IPS DF 6.9 (cell line): ENCODE results near the gene SLC7A4.

Experiments
- DNase-seq: peaks from one replicate; pipeline ENCODE4 v3.0.0-alpha.2; 2013; ENCODE audit warnings: low read depth, low spot score
- H3K27ac ChIP-seq: one replicate; pipeline ENCODE4 v1.5.1; 2013; ENCODE audit warnings: low read length, control low read depth
- H3K27me3 ChIP-seq: 2 replicates; pipeline ENCODE4 v1.6.1; 2013; ENCODE audit warnings: mild to moderate bottlenecking, low read length; ENCODE audit not compliant: control insufficient read depth, insufficient read depth
- H3K36me3 ChIP-seq: 2 replicates; pipeline ENCODE4 v1.6.1; 2013; ENCODE audit warnings: low read length; ENCODE audit not compliant: control insufficient read depth, insufficient read depth
- H3K4me1 ChIP-seq: 2 replicates; pipeline ENCODE4 v1.6.1; 2013; ENCODE audit warnings: low read length; ENCODE audit not compliant: control insufficient read depth, insufficient read depth
- H3K4me3 ChIP-seq: 2 replicates; pipeline ENCODE4 v1.5.1; 2013; ENCODE audit warnings: mild to moderate bottlenecking, low read length
- H3K9me3 ChIP-seq: 2 replicates; pipeline ENCODE4 v1.6.1; 2013; ENCODE audit warnings: low read length, inconsistent platforms; ENCODE audit not compliant: control insufficient read depth, insufficient read depth
- WGBS: extraction: QIAGEN DNeasy Blood & Tissue Kit; methylation state at CpG from one replicate; pipeline ENCODE4 v1.1.7; 2013; ENCODE audit warnings: mixed read lengths, missing lambda C conversion rate; ENCODE audit not compliant: insufficient read length, insufficient coverage; 5-methylcytosine and 5-hydroxymethylcytosine counted together

Gene SLC7A4

GRCh38 chr22:20989323-20990138 lies 42.8 kb downstream of the SLC7A4 start:
- H3K27ac ChIP-seq: no peak overlapping the region
- WGBS: no CpG with 5 or more reads among the region's 17 CpGs
- no peak overlapping the region for H3K4me3 ChIP-seq
- no peak for DNase-seq
- H3K4me1 ChIP-seq: no peaks in the 10 kb centered on the region
- peaks cover 21% of the 10 kb centered on the region for H3K36me3 ChIP-seq
- H3K9me3 ChIP-seq: no peaks in the 10 kb centered on the region
- no peaks in the 10 kb centered on the region for H3K27me3 ChIP-seq

- Histone ChIP-seq H3K36me3 (peaks cover 21% of the 10 kb centered on the region), H3K27ac (no peak overlapping the region), H3K4me3 (no peak overlapping the region), H3K9me3 (no peaks in the 10 kb centered on the region), H3K27me3 (no peaks in the 10 kb centered on the region), H3K4me1 (no peaks in the 10 kb centered on the region)
- WGBS: no CpG with 5 or more reads among the region's 16 CpGs
- DNase-seq: no peak
Observed at GRCh38 chr22:20988573-20989322, 43.6 kb downstream of the SLC7A4 start.

- Histone ChIP-seq H3K4me1 (peaks cover 2% of the 10 kb centered on the region; the same call in 1 of the 2 replicates), H3K27me3 (no peaks in the 10 kb centered on the region), H3K36me3 (peaks cover 15% of the 10 kb centered on the region), H3K4me3 (no peak overlapping the region), H3K27ac (no peak overlapping the region), H3K9me3 (no peaks in the 10 kb centered on the region)
- DNase-seq: no peak
- no CpG with 5 or more reads among the region's 14 CpGs for WGBS
Observed at GRCh38 chr22:20987375-20987774, 45.0 kb downstream of the SLC7A4 start.

- H3K4me1 ChIP-seq: peaks cover 2% of the 10 kb centered on the region; the same call in 1 of the 2 replicates
- H3K36me3 ChIP-seq: peaks cover 5% of the 10 kb centered on the region; the same call in 1 of the 2 replicates
- H3K27ac ChIP-seq: no peak overlapping the region
- H3K4me3 ChIP-seq: no peak overlapping the region
- WGBS: 100% methylated on average over 1 of the region's 1 CpG
- H3K9me3 ChIP-seq: no peaks in the 10 kb centered on the region
- DNase-seq: no peak
- H3K27me3 ChIP-seq: no peaks in the 10 kb centered on the region
Observed at GRCh38 chr22:20986365-20986764, 46.0 kb downstream of the SLC7A4 start.

GRCh38 chr22:20985720-20986119 lies 46.6 kb downstream of the SLC7A4 start:
- Histone ChIP-seq H3K4me1 (peaks cover 2% of the 10 kb centered on the region; the same call in 1 of the 2 replicates), H3K4me3 (no peak overlapping the region), H3K27me3 (no peaks in the 10 kb centered on the region), H3K9me3 (no peaks in the 10 kb centered on the region), H3K36me3 (peaks cover 5% of the 10 kb centered on the region; the same call in 1 of the 2 replicates), H3K27ac (no peak overlapping the region)
- no CpG with 5 or more reads among the region's 7 CpGs for WGBS
- DNase-seq: no peak

GRCh38 chr22:20983081-20983771 lies 49.1 kb downstream of the SLC7A4 start:
- H3K9me3 ChIP-seq: no peaks in the 10 kb centered on the region
- no peak for DNase-seq
- peaks cover 5% of the 10 kb centered on the region; the same call in 1 of the 2 replicates for H3K36me3 ChIP-seq
- no peak overlapping the region for H3K27ac ChIP-seq
- no peak overlapping the region for H3K4me3 ChIP-seq
- H3K4me1 ChIP-seq: peaks cover 5% of the 10 kb centered on the region
- no CpG with 5 or more reads among the region's 5 CpGs for WGBS
- H3K27me3 ChIP-seq: no peaks in the 10 kb centered on the region

- Histone ChIP-seq H3K27ac (no peak overlapping the region), H3K27me3 (no peaks in the 10 kb centered on the region), H3K36me3 (peaks cover 5% of the 10 kb centered on the region; the same call in 1 of the 2 replicates), H3K4me3 (peak overlapping the region; percentile 83), H3K4me1 (peaks cover 5% of the 10 kb centered on the region), H3K9me3 (no peaks in the 10 kb centered on the region)
- no peak for DNase-seq
- no CpG with 5 or more reads among the region's 12 CpGs for whole genome bisulfite sequencing
Observed at GRCh38 chr22:20982563-20982882, 49.8 kb downstream of the SLC7A4 start.

- Histone ChIP-seq H3K4me1 (peaks cover 5% of the 10 kb centered on the region), H3K4me3 (peak within 1 kb of the TSS; percentile 83), H3K27me3 (no peaks in the 10 kb centered on the region), H3K9me3 (no peaks in the 10 kb centered on the region), H3K27ac (no peak within 1 kb of the TSS), H3K36me3 (peaks cover 5% of the 10 kb centered on the region; the same call in 1 of the 2 replicates)
- DNase-seq: no peak
- WGBS: no CpG with 5 or more reads among the region's 87 CpGs
Observed at GRCh38 chr22:20981787-20982562, 50.4 kb downstream of the SLC7A4 start, which contains the start of gene LZTR1. Gene LZTR1 (plus strand): TSS chr22:20982297. CDS start chr22:20982372, 75 bp downstream.

GRCh38 chr22:20980938-20981722 lies 51.2 kb downstream of the SLC7A4 start:
- peak overlapping the region; percentile 83; the same call in 1 of the 2 replicates for H3K4me3 ChIP-seq
- no CpG with 5 or more reads among the region's 10 CpGs for WGBS
- no peak for DNase-seq
- no peak overlapping the region for H3K27ac ChIP-seq
- H3K9me3 ChIP-seq: no peaks in the 10 kb centered on the region
- H3K27me3 ChIP-seq: no peaks in the 10 kb centered on the region
- H3K36me3 ChIP-seq: peaks cover 5% of the 10 kb centered on the region; the same call in 1 of the 2 replicates
- H3K4me1 ChIP-seq: peaks cover 5% of the 10 kb centered on the region
